ENCODE measurements around the gene NPLOC4. TPM values are rescaled to one million over a fixed set of nuclear protein-coding genes. Genes with fewer than 3 reads are reported as not detected.

NPLOC4 gene
- total and polyA plus RNA-seq, 2 of the 13 experiments (the other 11 are each of a cell fraction or from before 2014, with no cell fraction given) = 57.0 to 97.0 TPM

- TF ChIP-seq EED (CRISPR knock-in tag; IDR thresholded peaks at IDR 0.05) = peak; percentile 51; the same call in 1 of the 2 replicates
- TF ChIP-seq NR2F1 (CRISPR knock-in tag; IDR thresholded peaks at IDR 0.05) = no peak
- TF ChIP-seq GLMP (CRISPR knock-in tag; IDR thresholded peaks at IDR 0.05; ENCODE audit: borderline replicate concordance) = no peak
- no peak for TF ChIP-seq AKNA (CRISPR knock-in tag; IDR thresholded peaks at IDR 0.05; ENCODE audit: borderline replicate concordance)
- TF ChIP-seq TARDBP (CRISPR knock-in tag; IDR thresholded peaks at IDR 0.05) = no peak
- TF ChIP-seq EHMT2 (IDR thresholded peaks at IDR 0.05; ENCODE audit: borderline replicate concordance, low read depth, low read length) = no peak
- no peak for TF ChIP-seq KLF9 (CRISPR knock-in tag; IDR thresholded peaks at IDR 0.05; ENCODE audit: low read depth)
These were observed 117.5 kb downstream of the NPLOC4 start (continued) for GRCh38 chr17:81519284-81520020.

Measured in HepG2 (cell line).